A673 (cell line): Measurements from ENCODE around the gene CHST7. TPM values are rescaled to one million over a fixed set of nuclear protein-coding genes. Genes with fewer than 3 reads are reported as not detected.

ENCODE experiments used
- BruUV-seq: library from RNA; stranded (reverse); fragments of 400-500 nt; replicated peaks from 2 replicates; lab custom pipeline; 2021; lab: Mats Ljungman, UMichigan
- CTCF ChIA-PET: fragments of 300-600 bp; sonication (Branson Sonifier 250); formaldehyde crosslinking; loops from one replicate; lab custom pipeline; 2022; ENCODE audit warnings: antibody characterized with exemption; lab: Charles Lee
- POLR2A ChIA-PET: fragments of 300-600 bp; sonication (Branson Sonifier 250); formaldehyde crosslinking; loops from one replicate; lab custom pipeline; 2022; ENCODE audit warnings: antibody characterized with exemption; ENCODE audit not compliant: low non-redundant PET; lab: Charles Lee
- DNase-seq: peaks from one replicate; pipeline ENCODE4 v3.0.0-alpha.2; 2015; ENCODE audit warnings: low spot score
- H3K27ac ChIP-seq: fragments of 200-600 bp; sonication (generic); 2 replicates; pipeline ENCODE4 v1.5.1; 2016; ENCODE audit warnings: mixed run types, low read depth, mild to moderate bottlenecking, mixed read lengths, antibody characterized with exemption, low read length; ENCODE audit not compliant: poor library complexity, severe bottlenecking
- H3K27me3 ChIP-seq: fragments of 200-600 bp; sonication (generic); replicated peaks from 2 replicates; pipeline ENCODE4 v1.6.1; 2017; ENCODE audit warnings: mixed run types, low read depth, mild to moderate bottlenecking, mixed read lengths, antibody characterized with exemption, low read length; ENCODE audit not compliant: insufficient read depth, poor library complexity
- H3K36me3 ChIP-seq: fragments of 200-600 bp; sonication (generic); 2 replicates; pipeline ENCODE4 v1.6.1; 2016; ENCODE audit warnings: mixed run types, mild to moderate bottlenecking, mixed read lengths, antibody characterized with exemption, low read length; ENCODE audit not compliant: insufficient read depth, poor library complexity, severe bottlenecking
- H3K4me1 ChIP-seq: fragments of 200-600 bp; sonication (generic); 2 replicates; pipeline ENCODE4 v1.6.1; 2017; ENCODE audit warnings: mixed run types, mild to moderate bottlenecking, mixed read lengths, antibody characterized with exemption, low read length; ENCODE audit not compliant: insufficient read depth, poor library complexity, severe bottlenecking
- H3K4me3 ChIP-seq: fragments of 200-600 bp; sonication (generic); 2 replicates; pipeline ENCODE4 v1.5.1; 2016; ENCODE audit warnings: low read depth, mixed run types, mild to moderate bottlenecking, mixed read lengths, low read length; ENCODE audit not compliant: poor library complexity, severe bottlenecking
- H3K9me3 ChIP-seq: fragments of 200-600 bp; sonication (generic); 2 replicates; pipeline ENCODE4 v1.6.1; 2016; ENCODE audit warnings: mixed run types, low read depth, mild to moderate bottlenecking, mixed read lengths, antibody characterized with exemption, low read length; ENCODE audit not compliant: poor library complexity, severe bottlenecking
- CTCF ChIP-seq: fragments of 300-800, 200-600 bp; sonication (generic); conservative IDR thresholded peaks from 2 replicates; pipeline ENCODE4 v1.5.1; 2017; ENCODE audit warnings: low read depth, mild to moderate bottlenecking, antibody characterized with exemption, low read length, moderate library complexity, mixed read lengths
- EZH2 ChIP-seq: fragments of 200-600 bp; sonication (generic); IDR thresholded peaks from 2 replicates; pipeline ENCODE4 v1.6.1; 2017; ENCODE audit warnings: borderline replicate concordance, low read depth, mild to moderate bottlenecking, mixed read lengths, antibody characterized with exemption, low read length; ENCODE audit not compliant: poor library complexity, severe bottlenecking
- intact Hi-C: fragments of 100-400 bp; cut with micrococcal nuclease; formaldehyde crosslinking; loops from one replicate; pipeline ENCODE4 v1.10.0; 2022; ENCODE audit not compliant: unreplicated experiment
- total RNA-seq: library from RNA; stranded (reverse); gene quantifications from 2 replicates; pipeline ENCODE4 v1.2.3, GENCODE V29; 2021

Gene CHST7
- total RNA-seq, 1 experiment from 2014 or later = 5.7 TPM

- Histone ChIP-seq H3K36me3 (peaks cover 8% of the 10 kb centered on the region), H3K9me3 (no peaks in the 10 kb centered on the region), H3K27me3 (no peaks in the 10 kb centered on the region), H3K27ac (peak within 1 kb of the TSS; percentile 78), H3K4me1 (peaks cover 5% of the 10 kb centered on the region), H3K4me3 (peak within 1 kb of the TSS; percentile 68)
- CTCF ChIA-PET = no interaction called here
- DNase-seq = peak; percentile 92
- intact Hi-C loops = no loop called here
- TSS peak; percentile 58 for BruUV-seq
- POLR2A ChIA-PET = interaction anchor here (0.6 kb wide), 1 partner anchor 280 kb away, joined by 3 read pairs; no protein-coding TSS in a partner anchor
- TF ChIP-seq CTCF (peak; percentile 56), EZH2 (no peak)
These were observed 28.2 kb upstream of the CHST7 start, which contains the start of gene ZNF674 for GRCh38 chrX:46545111-46546005. Gene ZNF674 (minus strand): TSS chrX:46545421. CDS start chrX:46542087, 3,334 bp downstream.

GRCh38 chrX:46547857-46548256 lies 25.7 kb upstream of the CHST7 start:
- no peaks in the 10 kb centered on the region for H3K9me3 ChIP-seq
- no TSS peak for BruUV-seq
- no peak overlapping the region for H3K27ac ChIP-seq
- H3K27me3 ChIP-seq = no peaks in the 10 kb centered on the region
- CTCF ChIA-PET = no interaction called here
- intact Hi-C loops = no loop called here
- peaks cover 8% of the 10 kb centered on the region for H3K36me3 ChIP-seq
- no peak for DNase-seq
- H3K4me3 ChIP-seq = no peak overlapping the region
- POLR2A ChIA-PET = no interaction called here
- H3K4me1 ChIP-seq = peaks cover 5% of the 10 kb centered on the region
- TF ChIP-seq CTCF (no peak), EZH2 (no peak)

- DNase-seq = no peak
- intact Hi-C loops = loop anchor here (10.0 kb wide), 1 partner anchor 545 kb away; no protein-coding TSS in a partner anchor
- ChIA-PET POLR2A (no interaction called here), CTCF (no interaction called here)
- no peak overlapping the region for H3K4me3 ChIP-seq
- TF ChIP-seq CTCF = no peak
- TF ChIP-seq EZH2 = no peak
- H3K9me3 ChIP-seq = no peaks in the 10 kb centered on the region
- BruUV-seq = no TSS peak
- H3K27ac ChIP-seq = no peak overlapping the region
- H3K27me3 ChIP-seq = no peaks in the 10 kb centered on the region
- H3K4me1 ChIP-seq = peaks cover 5% of the 10 kb centered on the region
- peaks cover 8% of the 10 kb centered on the region for H3K36me3 ChIP-seq
These were observed 23.7 kb upstream of the CHST7 start for GRCh38 chrX:46549914-46550313.
